OCI-LY7 (cell line): ENCODE results near the gene SOX13. TPM values are rescaled to one million over a fixed set of nuclear protein-coding genes. Genes with fewer than 3 reads are reported as not detected.

Experiments
- BruUV-seq: library from RNA; stranded (reverse); fragments of 400-500 nt; replicated peaks from 2 replicates; lab custom pipeline; 2021; lab: Mats Ljungman, UMichigan
- CTCF ChIA-PET: fragments of 300-600 bp; sonication (Branson Sonifier 250); formaldehyde crosslinking; loops from one replicate; lab custom pipeline; 2022; ENCODE audit warnings: antibody characterized with exemption; ENCODE audit not compliant: unreplicated experiment; lab: Charles Lee
- POLR2A ChIA-PET: fragments of 300-600 bp; sonication (Branson Sonifier 250); formaldehyde crosslinking; loops from one replicate; lab custom pipeline; 2022; ENCODE audit warnings: antibody characterized with exemption; lab: Charles Lee
- DNase-seq: peaks from one replicate; pipeline ENCODE4 v3.0.0-alpha.2; 2015; ENCODE audit warnings: low spot score
- H2AFZ ChIP-seq: fragments of 200-600 bp; sonication (generic), shearing (Covaris generic); 2 replicates; pipeline ENCODE4 v1.6.1; 2014; ENCODE audit warnings: mild to moderate bottlenecking, antibody characterized with exemption, low read length, moderate library complexity
- H3K27ac ChIP-seq: fragments of 200-600 bp; sonication (generic); 2 replicates; pipeline ENCODE4 v1.5.1; 2014; ENCODE audit warnings: mixed run types, low read depth, mild to moderate bottlenecking, moderate library complexity, low read length, inconsistent platforms; ENCODE audit not compliant: poor library complexity, severe bottlenecking
- H3K36me3 ChIP-seq: fragments of 200-600 bp; sonication (generic); 2 replicates; pipeline ENCODE4 v1.6.1; 2014; ENCODE audit warnings: mild to moderate bottlenecking, antibody characterized with exemption, low read length, moderate library complexity, mixed read lengths; ENCODE audit not compliant: insufficient read depth
- H3K4me1 ChIP-seq: fragments of 200-600 bp; sonication (generic); 2 replicates; pipeline ENCODE4 v1.5.1; 2014; ENCODE audit warnings: mild to moderate bottlenecking, low read length; ENCODE audit not compliant: insufficient read depth, poor library complexity, severe bottlenecking
- H3K4me2 ChIP-seq: fragments of 200-600 bp; sonication (generic); 2 replicates; pipeline ENCODE4 v1.6.1; 2014; ENCODE audit warnings: mild to moderate bottlenecking, low read length
- H3K4me3 ChIP-seq: fragments of 200-600 bp; sonication (generic); 2 replicates; pipeline ENCODE4 v1.5.1; 2014; ENCODE audit warnings: mild to moderate bottlenecking, low read depth, low read length; ENCODE audit not compliant: poor library complexity, severe bottlenecking
- H3K79me2 ChIP-seq: fragments of 200-600 bp; sonication (generic); 2 replicates; pipeline ENCODE4 v1.6.1; 2016; ENCODE audit warnings: low read depth, mild to moderate bottlenecking, low read length, moderate library complexity, mixed read lengths; ENCODE audit not compliant: insufficient read depth
- H3K9me2 ChIP-seq: fragments of 200-600 bp; sonication (generic); 2 replicates; pipeline ENCODE4 v1.6.1; 2016; ENCODE audit warnings: mild to moderate bottlenecking, low read length, mixed read lengths; ENCODE audit not compliant: insufficient read depth
- H3K9me3 ChIP-seq: fragments of 200-600 bp; sonication (generic); 2 replicates; pipeline ENCODE4 v1.6.1; 2014; ENCODE audit warnings: mild to moderate bottlenecking, mixed run types, low read length, mixed read lengths
- H4K20me1 ChIP-seq: fragments of 200-600 bp; sonication (generic); 2 replicates; pipeline ENCODE4 v1.6.1; 2014; ENCODE audit warnings: mild to moderate bottlenecking, antibody characterized with exemption, low read length, moderate library complexity, mixed read lengths; ENCODE audit not compliant: insufficient read depth
- EZH2phosphoT487 ChIP-seq: fragments of 200-600 bp; sonication (generic); IDR thresholded peaks from 2 replicates; pipeline ENCODE4 v1.6.1; 2018; ENCODE audit warnings: low read depth, borderline replicate concordance, mild to moderate bottlenecking, mixed run types, antibody characterized with exemption, low read length, moderate library complexity, mixed read lengths
- intact Hi-C: fragments of 100-400 bp; cut with micrococcal nuclease; formaldehyde crosslinking; loops from one replicate; pipeline ENCODE4 v1.10.0; 2022; ENCODE audit not compliant: unreplicated experiment
- total RNA-seq, 2 experiments: library from RNA; depleted of rRNA in 1 of 2; stranded (reverse); fragments of >200 nt in 1 of 2; shearing (Covaris generic) in 1 of 2; gene quantifications; 2 replicates each; pipeline ENCODE4 v1.2.3, GENCODE V29; 2014 to 2022
- TF ChIP-seq, protein P1 (sequence below): fragments of 200-600 bp; sonication (generic); conservative IDR thresholded peaks from 2 replicates; pipeline ENCODE4 v1.5.1; 2014; ENCODE audit warnings: mild to moderate bottlenecking, antibody characterized with exemption, low read length, moderate library complexity, mixed read lengths

The SOX13 gene
- total RNA-seq, 2 experiments from 2014 or later = 0.27 TPM; not detected in 1

DNA sequence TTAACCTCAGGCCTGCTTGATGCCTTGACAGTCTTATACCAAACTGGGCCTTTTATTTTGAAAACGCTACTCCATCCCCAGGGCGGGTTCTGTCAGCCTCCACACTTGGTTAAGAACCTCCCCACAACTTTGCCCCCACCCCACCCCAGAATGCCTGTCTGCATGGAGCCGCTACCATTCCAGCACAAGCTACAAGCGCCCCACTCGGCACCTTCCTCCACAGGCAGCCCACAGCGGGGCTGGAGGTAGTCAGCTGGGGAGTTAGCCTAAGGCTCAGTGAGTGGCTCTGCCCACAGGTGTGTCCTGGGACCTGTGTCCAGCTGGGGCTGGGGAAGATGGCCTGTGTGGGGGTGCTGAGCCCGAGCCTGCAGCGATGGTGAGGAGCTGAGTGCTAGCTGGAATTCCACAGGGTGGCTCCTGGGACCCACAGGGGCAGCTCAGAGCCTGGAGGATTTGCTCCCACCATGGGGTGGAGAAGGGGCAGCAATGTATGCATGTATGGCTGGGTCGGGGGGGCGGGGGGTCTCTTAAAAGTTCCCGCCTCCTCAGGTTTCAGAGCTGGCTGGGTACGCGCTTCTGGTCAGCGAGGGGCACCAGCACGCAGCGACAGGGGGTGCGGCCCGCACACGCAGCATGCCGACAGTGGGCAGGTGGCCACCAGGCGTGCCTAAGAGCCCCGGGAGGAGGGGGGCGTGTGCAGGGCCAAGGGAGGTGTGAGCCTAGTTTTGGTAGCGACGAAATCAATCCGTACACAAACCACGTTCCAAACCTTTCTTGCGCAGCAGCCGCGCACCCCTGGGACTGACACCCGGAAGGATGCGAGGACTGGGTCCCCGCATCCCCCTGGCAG, 78.0 kb downstream of the SOX13 start:
- no peak overlapping the region for H3K4me2 ChIP-seq
- intact Hi-C loops = no loop called here
- H3K9me2 ChIP-seq = no peaks in the 10 kb centered on the region
- H4K20me1 ChIP-seq = no peaks in the 10 kb centered on the region
- no peaks in the 10 kb centered on the region for H3K9me3 ChIP-seq
- no peak overlapping the region for H3K4me3 ChIP-seq
- no peak for DNase-seq
- no peaks in the 10 kb centered on the region for H3K79me2 ChIP-seq
- no peaks in the 10 kb centered on the region for H3K4me1 ChIP-seq
- no peak for TF ChIP-seq EZH2phosphoT487
- TF ChIP-seq, protein P1, sequence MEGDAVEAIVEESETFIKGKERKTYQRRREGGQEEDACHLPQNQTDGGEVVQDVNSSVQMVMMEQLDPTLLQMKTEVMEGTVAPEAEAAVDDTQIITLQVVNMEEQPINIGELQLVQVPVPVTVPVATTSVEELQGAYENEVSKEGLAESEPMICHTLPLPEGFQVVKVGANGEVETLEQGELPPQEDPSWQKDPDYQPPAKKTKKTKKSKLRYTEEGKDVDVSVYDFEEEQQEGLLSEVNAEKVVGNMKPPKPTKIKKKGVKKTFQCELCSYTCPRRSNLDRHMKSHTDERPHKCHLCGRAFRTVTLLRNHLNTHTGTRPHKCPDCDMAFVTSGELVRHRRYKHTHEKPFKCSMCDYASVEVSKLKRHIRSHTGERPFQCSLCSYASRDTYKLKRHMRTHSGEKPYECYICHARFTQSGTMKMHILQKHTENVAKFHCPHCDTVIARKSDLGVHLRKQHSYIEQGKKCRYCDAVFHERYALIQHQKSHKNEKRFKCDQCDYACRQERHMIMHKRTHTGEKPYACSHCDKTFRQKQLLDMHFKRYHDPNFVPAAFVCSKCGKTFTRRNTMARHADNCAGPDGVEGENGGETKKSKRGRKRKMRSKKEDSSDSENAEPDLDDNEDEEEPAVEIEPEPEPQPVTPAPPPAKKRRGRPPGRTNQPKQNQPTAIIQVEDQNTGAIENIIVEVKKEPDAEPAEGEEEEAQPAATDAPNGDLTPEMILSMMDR = no peak
- no peak overlapping the region for H3K27ac ChIP-seq
- ChIA-PET CTCF (interaction anchor here (0.6 kb wide), 1 partner anchor 43 kb away, joined by 7 read pairs; no protein-coding TSS in a partner anchor), POLR2A (no interaction called here)
- H3K36me3 ChIP-seq = no peaks in the 10 kb centered on the region
- no TSS peak for BruUV-seq
- H2AFZ ChIP-seq = no peak overlapping the region

DNA sequence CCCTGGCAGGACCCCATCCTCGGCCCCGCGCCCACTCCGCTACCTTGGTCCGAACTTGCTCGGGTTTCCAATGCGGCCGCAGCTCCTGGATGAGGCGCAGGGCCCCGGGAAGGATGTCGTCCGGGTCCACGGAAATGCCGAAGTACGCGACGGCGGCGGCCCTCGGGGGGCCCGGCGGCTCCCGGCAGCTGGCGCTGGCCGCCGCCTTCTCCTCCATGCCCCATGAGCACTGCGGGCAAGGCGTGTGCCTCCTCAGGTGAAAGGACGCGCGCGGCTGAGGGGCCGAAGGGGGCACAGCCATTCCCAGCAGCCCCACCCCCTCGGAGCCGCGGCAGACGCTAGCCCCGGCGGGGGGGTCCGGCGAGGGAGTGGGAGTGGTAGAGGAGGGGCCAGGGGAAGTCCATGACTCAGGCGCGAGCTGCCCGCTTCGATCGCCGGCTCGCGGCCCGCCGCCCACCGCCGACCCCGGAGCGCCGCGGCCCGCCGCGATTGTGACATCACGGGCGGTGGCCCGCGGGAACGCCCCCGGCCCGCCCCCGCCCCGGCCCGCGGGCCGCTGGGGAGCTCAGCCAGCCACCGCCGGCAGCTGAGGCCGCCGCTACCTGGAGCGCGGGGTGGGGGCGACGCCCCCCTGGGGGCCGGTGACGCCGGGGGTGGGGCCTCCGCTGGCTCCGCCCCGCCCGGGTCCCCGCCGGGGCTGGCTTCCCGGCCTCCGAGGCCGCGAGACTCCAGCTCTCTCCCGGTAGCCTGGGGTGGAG, 78.8 kb downstream of the SOX13 start, which contains the start of gene ETNK2:
TSS of gene ETNK2 (minus strand) at position 493 of the 758 bp plus-strand sequence. CDS start at position 301, 192 bp downstream.
- Histone ChIP-seq H3K27ac (no peak within 1 kb of the TSS), H3K9me2 (no peaks in the 10 kb centered on the region), H3K4me2 (peak within 1 kb of the TSS; percentile 39; the same call in 1 of the 2 replicates), H3K4me3 (no peak within 1 kb of the TSS), H3K79me2 (no peaks in the 10 kb centered on the region), H3K4me1 (no peaks in the 10 kb centered on the region), H2AFZ (no peak within 1 kb of the TSS), H3K36me3 (no peaks in the 10 kb centered on the region), H3K9me3 (no peaks in the 10 kb centered on the region), H4K20me1 (no peaks in the 10 kb centered on the region)
- TF ChIP-seq, protein P1 = no peak
- no peak for TF ChIP-seq EZH2phosphoT487
- CTCF ChIA-PET = no interaction called here
- intact Hi-C loops = no loop called here
- BruUV-seq = no TSS peak
- POLR2A ChIA-PET = no interaction called here
- DNase-seq = no peak
